HFF-Myc (cell line): ENCODE measurements around the gene ADH1C.

ENCODE experiments used
- DNase-seq: peaks from one replicate; pipeline ENCODE4 v3.0.0-alpha.2; 2011; ENCODE audit warnings: low read depth; ENCODE audit errors: extremely low read depth
- H3K4me3 ChIP-seq: replicated peaks from 2 replicates; pipeline ENCODE4 v1.5.1; 2011; ENCODE audit warnings: low read depth, mild to moderate bottlenecking, control low read depth, low read length
- TF ChIP-seq, protein P1 (sequence below): IDR thresholded peaks from 2 replicates; pipeline ENCODE4 v1.5.1; 2012; ENCODE audit warnings: mild to moderate bottlenecking, low read depth, low read length, control low read depth; ENCODE audit errors: missing control alignments

The ADH1C gene

DNA sequence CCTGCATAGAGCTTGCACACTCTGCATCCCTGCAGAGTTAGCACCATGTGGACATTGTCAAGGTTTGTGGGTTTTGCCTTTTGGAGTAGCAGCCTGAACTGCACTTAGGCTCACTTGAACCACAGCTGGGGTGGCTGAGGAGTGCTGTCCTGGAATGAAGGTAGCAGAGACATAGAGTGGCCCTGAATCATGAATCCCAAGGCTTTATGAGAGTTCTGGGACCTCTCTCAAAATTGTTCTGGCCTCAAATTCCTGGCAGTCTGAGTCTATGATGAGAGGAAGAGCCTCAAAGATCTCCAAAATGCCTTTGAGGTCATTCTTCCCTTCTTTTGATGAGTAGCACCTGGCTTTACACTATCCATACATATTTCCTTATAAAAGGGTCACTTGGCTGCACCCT lies 37.1 kb upstream of the ADH1C start:
- TF ChIP-seq, protein P1, sequence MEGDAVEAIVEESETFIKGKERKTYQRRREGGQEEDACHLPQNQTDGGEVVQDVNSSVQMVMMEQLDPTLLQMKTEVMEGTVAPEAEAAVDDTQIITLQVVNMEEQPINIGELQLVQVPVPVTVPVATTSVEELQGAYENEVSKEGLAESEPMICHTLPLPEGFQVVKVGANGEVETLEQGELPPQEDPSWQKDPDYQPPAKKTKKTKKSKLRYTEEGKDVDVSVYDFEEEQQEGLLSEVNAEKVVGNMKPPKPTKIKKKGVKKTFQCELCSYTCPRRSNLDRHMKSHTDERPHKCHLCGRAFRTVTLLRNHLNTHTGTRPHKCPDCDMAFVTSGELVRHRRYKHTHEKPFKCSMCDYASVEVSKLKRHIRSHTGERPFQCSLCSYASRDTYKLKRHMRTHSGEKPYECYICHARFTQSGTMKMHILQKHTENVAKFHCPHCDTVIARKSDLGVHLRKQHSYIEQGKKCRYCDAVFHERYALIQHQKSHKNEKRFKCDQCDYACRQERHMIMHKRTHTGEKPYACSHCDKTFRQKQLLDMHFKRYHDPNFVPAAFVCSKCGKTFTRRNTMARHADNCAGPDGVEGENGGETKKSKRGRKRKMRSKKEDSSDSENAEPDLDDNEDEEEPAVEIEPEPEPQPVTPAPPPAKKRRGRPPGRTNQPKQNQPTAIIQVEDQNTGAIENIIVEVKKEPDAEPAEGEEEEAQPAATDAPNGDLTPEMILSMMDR: no peak
- no peak overlapping the region for H3K4me3 ChIP-seq
- no peak for DNase-seq

DNA sequence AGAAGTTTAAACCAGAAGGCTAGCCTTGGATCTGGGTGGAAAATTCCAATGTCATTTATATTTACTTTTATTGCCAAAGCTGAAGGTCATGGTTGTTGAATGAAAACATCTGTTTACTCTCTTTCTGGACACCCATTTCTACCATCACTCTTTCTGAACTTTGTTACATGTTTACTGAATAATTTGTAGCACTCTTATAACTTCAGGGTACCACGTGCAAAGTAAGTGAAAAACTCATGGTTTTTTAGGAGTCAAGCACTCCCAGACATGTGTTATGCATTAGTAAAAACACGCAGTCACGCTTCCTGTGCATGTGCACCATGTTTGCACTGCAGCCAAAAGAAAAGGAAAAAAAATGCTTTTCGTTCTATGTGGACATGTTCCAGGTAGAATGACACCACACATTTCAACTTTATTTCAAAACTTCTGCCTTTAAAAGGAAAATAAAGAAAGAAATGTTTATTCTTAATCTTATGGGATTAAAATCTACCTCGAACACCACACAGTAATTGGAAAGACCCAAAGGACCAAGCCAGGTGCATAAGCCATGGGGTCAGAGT lies 31.4 kb upstream of the ADH1C start:
- peak; percentile 98 for DNase-seq

DNA sequence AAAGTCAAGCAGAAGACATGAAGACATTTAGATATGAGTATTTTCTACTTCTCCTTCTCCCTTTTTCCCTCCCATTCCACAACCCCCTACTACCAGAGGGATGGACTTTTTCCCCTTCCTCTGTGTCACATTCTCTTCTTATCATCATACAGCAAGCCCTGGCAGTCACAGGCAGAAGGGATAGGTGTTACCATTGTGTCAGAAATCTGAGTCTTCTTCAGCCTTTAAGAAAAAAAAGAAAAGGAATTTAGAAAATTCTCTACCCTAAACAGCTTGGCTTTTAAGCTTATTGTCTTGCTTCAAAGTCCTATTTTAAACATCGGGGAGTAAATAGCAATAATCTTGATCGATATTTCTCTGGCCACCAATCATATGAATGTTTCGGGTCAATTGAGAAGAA lies 30.9 kb upstream of the ADH1C start:
- no peak overlapping the region for H3K4me3 ChIP-seq
- TF ChIP-seq, protein P1: no peak
- DNase-seq: no peak

More for the DNA sequence above, 31.4 kb upstream of the ADH1C start:
- TF ChIP-seq, protein P1: no peak
- H3K4me3 ChIP-seq: no peak overlapping the region

DNA sequence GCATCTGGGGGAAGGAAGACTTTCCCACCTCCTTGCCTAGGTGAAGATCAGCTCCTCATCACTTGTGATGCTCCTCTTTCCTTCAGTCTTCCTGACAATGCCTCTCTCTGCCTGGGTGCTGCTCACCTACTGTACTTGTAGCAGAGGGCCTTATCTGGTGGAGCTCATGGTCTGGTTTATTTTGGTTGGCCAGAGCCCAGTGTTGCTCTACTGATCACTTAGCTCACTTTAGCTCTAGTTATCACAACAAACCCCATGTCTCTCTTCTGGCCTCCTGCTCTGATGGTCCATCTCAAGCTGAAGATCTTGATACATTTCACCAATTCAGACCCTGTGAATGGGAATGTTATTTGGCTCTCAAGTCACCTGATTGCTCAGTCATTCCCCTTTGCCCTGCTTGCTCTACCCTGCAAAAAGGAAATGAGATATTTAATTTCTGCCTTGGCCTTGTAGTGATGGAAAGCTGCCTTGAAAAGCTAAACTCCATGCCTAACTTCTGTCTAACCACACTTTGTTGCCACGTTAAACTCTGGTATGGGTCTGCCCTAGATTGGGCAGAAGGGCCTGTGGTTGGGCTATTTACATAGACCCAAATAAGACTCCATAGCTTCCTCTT lies 30.3 kb upstream of the ADH1C start:
- DNase-seq: no peak
- H3K4me3 ChIP-seq: no peak overlapping the region
- TF ChIP-seq, protein P1: no peak

DNA sequence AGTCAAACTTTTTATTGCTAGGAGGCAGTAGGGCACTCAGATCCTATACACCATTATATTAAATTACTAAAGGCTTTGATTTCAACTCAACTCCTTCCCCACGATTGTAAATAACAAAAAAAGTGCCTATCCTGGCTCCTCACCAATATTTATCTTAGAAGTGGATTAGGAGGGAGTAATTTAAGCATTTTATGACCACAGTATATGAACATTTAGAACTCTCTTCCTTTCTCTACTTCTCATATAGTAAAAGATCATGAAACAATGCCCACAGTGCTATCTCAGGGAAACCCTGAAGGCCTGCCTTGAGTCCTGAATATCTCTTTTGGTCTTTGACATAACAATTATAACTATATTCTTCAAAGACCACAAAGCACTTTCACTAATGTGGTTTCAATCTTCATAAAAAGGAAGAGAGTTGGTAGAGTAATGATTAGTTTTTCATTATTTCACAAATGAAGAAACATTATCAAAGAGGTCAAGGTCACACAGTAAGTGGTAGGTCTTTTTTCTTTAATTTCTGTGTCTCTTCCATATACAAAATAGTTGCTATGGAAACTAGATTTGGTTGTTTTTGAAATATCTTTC lies 29.1 kb upstream of the ADH1C start:
- TF ChIP-seq, protein P1: no peak
- DNase-seq: no peak
- no peak overlapping the region for H3K4me3 ChIP-seq

DNA sequence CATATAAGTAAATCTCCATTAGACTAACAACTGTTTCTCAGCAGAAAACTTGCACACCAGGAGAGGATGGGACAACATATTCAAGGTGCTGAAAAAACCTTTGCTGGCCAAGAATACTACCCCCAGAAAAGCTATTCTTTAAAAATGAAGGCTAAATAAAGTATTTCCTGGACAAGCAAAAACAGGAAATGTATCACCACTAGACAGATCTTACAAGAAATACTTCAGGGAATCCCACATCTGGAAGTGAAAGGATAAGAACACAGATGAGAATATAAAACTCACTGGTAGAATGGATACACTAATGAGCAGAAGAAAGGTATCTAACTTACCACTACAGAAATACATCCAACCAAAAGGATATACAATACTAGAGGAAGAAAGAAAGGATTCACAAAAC lies 27.0 kb upstream of the ADH1C start:
- no peak for DNase-seq

More for the DNA sequence above, 27.0 kb upstream of the ADH1C start:
- H3K4me3 ChIP-seq: no peak overlapping the region
- TF ChIP-seq, protein P1: no peak
